Cardiac muscle cell (in vitro differentiated cells and primary cell): ENCODE data around the gene AURKA. TPM values are rescaled to one million over a fixed set of nuclear protein-coding genes. Genes with fewer than 3 reads are reported as not detected.

ENCODE experiments used
- DNase-seq, 2 donors: peaks; one replicate each; pipeline versions ENCODE4 v3.0.0 to v3.0.0-alpha.2; 2010 to 2017; ENCODE audit warnings: low read depth in 1 of 2, low spot score in 1 of 2
- H3K27ac ChIP-seq: fragments of 200-600 bp; sonication (generic); 2 replicates; pipeline ENCODE4 v1.5.1; 2016
- H3K27me3 ChIP-seq: fragments of 200-600 bp; sonication (generic); 2 replicates; pipeline ENCODE4 v1.6.0; 2016; ENCODE audit warnings: control low read depth
- H3K36me3 ChIP-seq: fragments of 200-600 bp; sonication (generic); 2 replicates; pipeline ENCODE4 v1.5.1; 2016; ENCODE audit warnings: control low read depth
- H3K4me1 ChIP-seq: fragments of 200-600 bp; sonication (generic); 2 replicates; pipeline ENCODE4 v1.8.1; 2017; ENCODE audit warnings: low read depth, mild to moderate bottlenecking, mixed run types
- H3K4me3 ChIP-seq: fragments of 200-600 bp; sonication (generic); 2 replicates; pipeline ENCODE4 v1.5.1; 2016; ENCODE audit warnings: mild to moderate bottlenecking
- H3K9me3 ChIP-seq: fragments of 200-600 bp; sonication (generic); 2 replicates; pipeline ENCODE4 v1.5.1; 2017; ENCODE audit warnings: low read depth, mild to moderate bottlenecking, control low read depth
- polyA plus RNA-seq: library from polyadenylated mRNA; unstranded; fragments of >200 nt; fragmentation: Nextera tagmentation; extraction: Ambion mirVana; gene quantifications from 2 replicates; pipeline ENCODE4 v1.2.1, GENCODE V29; 2016
- total RNA-seq: library from RNA; depleted of rRNA; stranded (reverse); fragments of >200 nt; gene quantifications from 2 replicates; pipeline ENCODE4 v1.2.3, GENCODE V29; 2016
- TF ChIP-seq, protein P1 (sequence below): IDR thresholded peaks from 2 replicates; pipeline ENCODE4 v1.5.1; 2012; ENCODE audit warnings: low read depth, mild to moderate bottlenecking, low read length

Gene AURKA
- total and polyA plus RNA-seq, 2 experiments from 2014 or later = 28.8 to 58.2 TPM

- no peaks in the 10 kb centered on the region for H3K27me3 ChIP-seq
- no peak overlapping the region for H3K27ac ChIP-seq
- H3K36me3 ChIP-seq = no peaks in the 10 kb centered on the region
- H3K4me1 ChIP-seq = no peaks in the 10 kb centered on the region
- no peak overlapping the region for H3K4me3 ChIP-seq
- TF ChIP-seq, protein P1, sequence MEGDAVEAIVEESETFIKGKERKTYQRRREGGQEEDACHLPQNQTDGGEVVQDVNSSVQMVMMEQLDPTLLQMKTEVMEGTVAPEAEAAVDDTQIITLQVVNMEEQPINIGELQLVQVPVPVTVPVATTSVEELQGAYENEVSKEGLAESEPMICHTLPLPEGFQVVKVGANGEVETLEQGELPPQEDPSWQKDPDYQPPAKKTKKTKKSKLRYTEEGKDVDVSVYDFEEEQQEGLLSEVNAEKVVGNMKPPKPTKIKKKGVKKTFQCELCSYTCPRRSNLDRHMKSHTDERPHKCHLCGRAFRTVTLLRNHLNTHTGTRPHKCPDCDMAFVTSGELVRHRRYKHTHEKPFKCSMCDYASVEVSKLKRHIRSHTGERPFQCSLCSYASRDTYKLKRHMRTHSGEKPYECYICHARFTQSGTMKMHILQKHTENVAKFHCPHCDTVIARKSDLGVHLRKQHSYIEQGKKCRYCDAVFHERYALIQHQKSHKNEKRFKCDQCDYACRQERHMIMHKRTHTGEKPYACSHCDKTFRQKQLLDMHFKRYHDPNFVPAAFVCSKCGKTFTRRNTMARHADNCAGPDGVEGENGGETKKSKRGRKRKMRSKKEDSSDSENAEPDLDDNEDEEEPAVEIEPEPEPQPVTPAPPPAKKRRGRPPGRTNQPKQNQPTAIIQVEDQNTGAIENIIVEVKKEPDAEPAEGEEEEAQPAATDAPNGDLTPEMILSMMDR = no peak
- no peaks in the 10 kb centered on the region for H3K9me3 ChIP-seq
- DNase-seq = peak in 1 of 2 donors; percentile 88
Observed at GRCh38 chr20:56433880-56434255, 41.9 kb upstream of the AURKA start.

- TF ChIP-seq, protein P1 = no peak
- Histone ChIP-seq H3K4me3 (no peak overlapping the region), H3K27ac (no peak overlapping the region), H3K27me3 (no peaks in the 10 kb centered on the region), H3K36me3 (no peaks in the 10 kb centered on the region), H3K4me1 (no peaks in the 10 kb centered on the region), H3K9me3 (no peaks in the 10 kb centered on the region)
- no peak for DNase-seq
Observed at GRCh38 chr20:56433221-56433879, 41.3 kb upstream of the AURKA start.

DNA sequence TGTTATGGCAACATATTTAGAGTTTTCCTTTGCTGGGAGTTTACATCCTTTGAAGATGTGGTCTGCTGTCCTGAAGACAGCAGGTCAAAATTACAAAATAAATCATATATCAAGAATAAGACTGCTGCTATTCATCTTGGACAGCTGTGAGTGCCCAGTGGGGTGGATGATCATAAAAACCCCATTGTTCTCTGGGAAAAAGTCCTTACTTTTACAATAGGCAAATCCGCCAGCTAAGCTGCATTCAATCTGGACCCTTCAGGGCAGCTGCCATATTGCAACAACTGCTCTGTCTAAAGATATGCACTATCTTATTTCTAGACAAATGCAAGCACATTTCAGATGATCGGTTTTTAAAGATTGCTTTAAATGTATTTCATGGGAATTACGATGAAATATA lies 39.5 kb upstream of the AURKA start:
- TF ChIP-seq, protein P1 = no peak
- no peaks in the 10 kb centered on the region for H3K9me3 ChIP-seq
- no peaks in the 10 kb centered on the region for H3K4me1 ChIP-seq
- peaks cover 7% of the 10 kb centered on the region for H3K27me3 ChIP-seq
- no peak overlapping the region for H3K4me3 ChIP-seq
- no peak overlapping the region for H3K27ac ChIP-seq
- DNase-seq = no peak
- H3K36me3 ChIP-seq = no peaks in the 10 kb centered on the region

DNA sequence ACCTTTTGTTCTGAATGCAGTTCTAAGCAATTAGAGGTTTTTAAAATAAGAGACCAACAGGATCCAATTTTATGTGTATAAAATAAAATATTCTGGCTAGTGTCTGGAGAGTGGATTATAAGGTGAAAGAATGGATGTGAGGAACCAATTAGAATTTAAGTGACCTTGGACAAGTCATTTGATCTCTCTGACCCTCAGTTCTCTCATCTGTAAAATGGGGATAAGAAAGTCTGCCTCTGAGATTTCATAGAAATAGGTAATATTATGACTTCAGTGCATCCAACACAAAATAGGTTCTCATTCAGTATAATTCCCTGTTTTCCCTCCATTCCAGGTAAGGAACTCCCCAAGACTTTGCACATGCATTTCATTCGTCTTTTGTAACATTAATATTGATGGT lies 38.9 kb upstream of the AURKA start:
- no peak overlapping the region for H3K27ac ChIP-seq
- no peak overlapping the region for H3K4me3 ChIP-seq
- peaks cover 7% of the 10 kb centered on the region for H3K27me3 ChIP-seq
- no peaks in the 10 kb centered on the region for H3K36me3 ChIP-seq
- H3K9me3 ChIP-seq = no peaks in the 10 kb centered on the region
- H3K4me1 ChIP-seq = no peaks in the 10 kb centered on the region
- DNase-seq = no peak
- TF ChIP-seq, protein P1 = no peak

DNA sequence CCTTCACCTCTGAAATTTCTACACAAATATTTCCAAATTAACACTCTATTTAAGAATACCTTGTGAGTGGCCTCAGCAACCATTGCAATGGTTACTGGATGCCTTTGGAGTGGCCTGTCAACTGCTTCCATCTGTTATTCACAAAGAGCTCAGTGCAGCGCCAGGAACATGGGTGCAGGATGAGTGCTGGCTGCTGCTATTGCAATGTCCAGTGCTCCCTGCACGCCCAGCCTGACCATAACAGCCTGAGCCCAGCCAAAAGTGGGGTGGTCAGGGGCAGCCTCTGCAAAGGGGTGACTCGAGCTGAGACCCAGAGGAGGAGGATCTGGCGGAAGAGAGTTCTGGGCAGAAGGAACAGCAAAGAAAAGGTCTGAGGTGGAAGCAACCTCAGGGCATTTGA lies 38.4 kb upstream of the AURKA start:
- H3K9me3 ChIP-seq = no peaks in the 10 kb centered on the region
- no peaks in the 10 kb centered on the region for H3K36me3 ChIP-seq
- H3K4me3 ChIP-seq = no peak overlapping the region
- H3K27ac ChIP-seq = no peak overlapping the region
- DNase-seq = no peak
- peaks cover 7% of the 10 kb centered on the region for H3K27me3 ChIP-seq
- TF ChIP-seq, protein P1 = no peak
- H3K4me1 ChIP-seq = no peaks in the 10 kb centered on the region
